Endothelial cell (in vitro differentiated cells): Measurements from ENCODE around the gene SHISA9. TPM values are rescaled to one million over a fixed set of nuclear protein-coding genes. Genes with fewer than 3 reads are reported as not detected.

ENCODE experiments used
- DNase-seq: peaks from one replicate; pipeline ENCODE4 v3.0.0; 2021; ENCODE audit warnings: low spot score
- H3K27ac Mint-ChIP-seq: one replicate; pipeline ENCODE4 v1.8.0; 2021; ENCODE audit warnings: mixed read lengths, inconsistent platforms; ENCODE audit not compliant: unreplicated experiment
- H3K27me3 Mint-ChIP-seq: one replicate; pipeline ENCODE4 v1.8.0; 2021; ENCODE audit warnings: mild to moderate bottlenecking, moderate library complexity, mixed read lengths, inconsistent platforms; ENCODE audit not compliant: unreplicated experiment
- H3K36me3 Mint-ChIP-seq: one replicate; pipeline ENCODE4 v1.8.0; 2021; ENCODE audit warnings: mild to moderate bottlenecking, low read depth, mixed read lengths, inconsistent platforms; ENCODE audit not compliant: unreplicated experiment
- H3K4me1 Mint-ChIP-seq: one replicate; pipeline ENCODE4 v1.8.0; 2021; ENCODE audit warnings: mild to moderate bottlenecking, mixed read lengths, inconsistent platforms; ENCODE audit not compliant: unreplicated experiment
- H3K4me3 Mint-ChIP-seq: one replicate; pipeline ENCODE4 v1.8.0; 2021; ENCODE audit warnings: mild to moderate bottlenecking, mixed read lengths, inconsistent platforms; ENCODE audit not compliant: unreplicated experiment
- H3K9me3 Mint-ChIP-seq: one replicate; pipeline ENCODE4 v1.8.0; 2021; ENCODE audit warnings: mixed read lengths, inconsistent platforms; ENCODE audit not compliant: unreplicated experiment
- total RNA-seq: library from RNA; stranded (reverse); fragmentation: NEBNext Ultra II Directional; extraction: Animal tissue kit (Norgen Biotek cat#: 25700); gene quantifications from one replicate; pipeline ENCODE4 v1.2.1, GENCODE V29; 2021; ENCODE audit not compliant: unreplicated experiment
- TF ChIP-seq, protein P1 (sequence below): fragments of 200-600 bp; sonication (generic); IDR thresholded peaks from one replicate; pipeline ENCODE4 v1.5.0; 2021; ENCODE audit warnings: antibody characterized with exemption; ENCODE audit not compliant: unreplicated experiment

The SHISA9 gene
- total RNA-seq, 1 donor from 2014 or later: 0.49 TPM

DNA sequence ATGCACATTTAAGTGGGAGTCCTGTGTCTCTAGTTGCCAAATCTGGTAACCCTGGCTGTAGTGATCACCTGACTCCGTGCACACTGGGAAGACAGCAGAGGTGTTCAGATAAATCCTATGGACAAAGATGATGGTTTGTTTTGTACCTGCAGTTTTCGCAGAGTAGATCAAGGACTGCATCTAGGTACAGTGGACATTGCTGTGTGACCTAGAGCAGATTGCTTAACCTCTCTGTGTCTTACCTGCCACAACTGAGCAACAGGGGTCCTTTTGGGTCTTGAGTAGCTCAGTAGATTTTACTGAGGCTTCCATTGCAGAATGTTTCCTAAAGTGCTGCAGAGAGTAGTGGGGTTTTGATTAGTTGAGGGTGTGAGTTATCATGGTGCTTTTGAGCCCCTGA lies 160.8 kb downstream of the SHISA9 start:
- no peaks in the 10 kb centered on the region for H3K4me1 Mint-ChIP-seq
- TF ChIP-seq, protein P1, sequence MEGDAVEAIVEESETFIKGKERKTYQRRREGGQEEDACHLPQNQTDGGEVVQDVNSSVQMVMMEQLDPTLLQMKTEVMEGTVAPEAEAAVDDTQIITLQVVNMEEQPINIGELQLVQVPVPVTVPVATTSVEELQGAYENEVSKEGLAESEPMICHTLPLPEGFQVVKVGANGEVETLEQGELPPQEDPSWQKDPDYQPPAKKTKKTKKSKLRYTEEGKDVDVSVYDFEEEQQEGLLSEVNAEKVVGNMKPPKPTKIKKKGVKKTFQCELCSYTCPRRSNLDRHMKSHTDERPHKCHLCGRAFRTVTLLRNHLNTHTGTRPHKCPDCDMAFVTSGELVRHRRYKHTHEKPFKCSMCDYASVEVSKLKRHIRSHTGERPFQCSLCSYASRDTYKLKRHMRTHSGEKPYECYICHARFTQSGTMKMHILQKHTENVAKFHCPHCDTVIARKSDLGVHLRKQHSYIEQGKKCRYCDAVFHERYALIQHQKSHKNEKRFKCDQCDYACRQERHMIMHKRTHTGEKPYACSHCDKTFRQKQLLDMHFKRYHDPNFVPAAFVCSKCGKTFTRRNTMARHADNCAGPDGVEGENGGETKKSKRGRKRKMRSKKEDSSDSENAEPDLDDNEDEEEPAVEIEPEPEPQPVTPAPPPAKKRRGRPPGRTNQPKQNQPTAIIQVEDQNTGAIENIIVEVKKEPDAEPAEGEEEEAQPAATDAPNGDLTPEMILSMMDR: no peak
- H3K4me3 Mint-ChIP-seq: no peak overlapping the region
- no peaks in the 10 kb centered on the region for H3K36me3 Mint-ChIP-seq
- no peaks in the 10 kb centered on the region for H3K9me3 Mint-ChIP-seq
- no peaks in the 10 kb centered on the region for H3K27me3 Mint-ChIP-seq
- H3K27ac Mint-ChIP-seq: no peak overlapping the region
- no peak for DNase-seq

DNA sequence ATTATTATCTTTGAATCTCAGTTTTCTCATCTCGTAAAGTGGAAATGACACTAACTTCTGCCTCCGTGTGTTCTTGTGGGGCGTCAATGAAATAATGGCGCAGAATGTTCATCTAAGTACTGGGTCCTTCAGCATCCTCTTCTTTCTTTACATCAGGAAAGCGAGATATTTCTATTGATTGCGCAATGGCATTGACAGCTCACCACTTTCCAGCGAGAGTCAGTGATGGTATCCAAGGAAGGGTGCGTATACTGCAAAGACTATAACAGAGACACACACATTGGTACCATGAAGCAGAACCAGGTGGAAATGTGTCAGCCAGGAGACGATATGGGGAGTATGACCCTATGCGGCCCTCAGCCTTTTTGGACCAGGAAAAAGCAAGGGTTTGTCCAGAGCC lies 162.1 kb downstream of the SHISA9 start:
- Mint-ChIP-seq H3K4me1 (no peaks in the 10 kb centered on the region), H3K27ac (no peak overlapping the region), H3K27me3 (peaks cover 2% of the 10 kb centered on the region), H3K9me3 (no peaks in the 10 kb centered on the region), H3K36me3 (no peaks in the 10 kb centered on the region), H3K4me3 (no peak overlapping the region)
- no peak for DNase-seq
- TF ChIP-seq, protein P1: no peak

DNA sequence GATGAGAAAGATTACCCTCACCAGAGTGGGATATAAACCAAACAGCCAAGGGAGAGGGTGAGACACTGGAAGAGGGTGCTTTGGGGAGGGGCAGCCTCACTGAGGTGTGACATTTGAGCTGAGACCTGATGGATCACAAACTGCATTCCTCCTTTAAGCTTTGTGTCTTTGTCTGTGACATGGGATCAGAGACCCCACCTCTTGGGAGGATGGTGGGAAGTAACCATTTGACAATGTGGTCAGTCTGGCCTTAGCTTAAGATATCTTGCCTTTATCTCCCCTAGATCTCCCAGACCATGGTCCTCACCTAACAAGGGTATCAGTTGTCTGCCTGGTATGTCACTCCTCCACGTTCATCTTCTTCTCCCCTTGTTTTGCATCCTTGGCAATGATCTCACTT lies 163.4 kb downstream of the SHISA9 start:
- Mint-ChIP-seq H3K36me3 (no peaks in the 10 kb centered on the region), H3K4me1 (no peaks in the 10 kb centered on the region), H3K27ac (no peak overlapping the region), H3K27me3 (peaks cover 3% of the 10 kb centered on the region), H3K9me3 (no peaks in the 10 kb centered on the region), H3K4me3 (no peak overlapping the region)
- TF ChIP-seq, protein P1: no peak
- no peak for DNase-seq

DNA sequence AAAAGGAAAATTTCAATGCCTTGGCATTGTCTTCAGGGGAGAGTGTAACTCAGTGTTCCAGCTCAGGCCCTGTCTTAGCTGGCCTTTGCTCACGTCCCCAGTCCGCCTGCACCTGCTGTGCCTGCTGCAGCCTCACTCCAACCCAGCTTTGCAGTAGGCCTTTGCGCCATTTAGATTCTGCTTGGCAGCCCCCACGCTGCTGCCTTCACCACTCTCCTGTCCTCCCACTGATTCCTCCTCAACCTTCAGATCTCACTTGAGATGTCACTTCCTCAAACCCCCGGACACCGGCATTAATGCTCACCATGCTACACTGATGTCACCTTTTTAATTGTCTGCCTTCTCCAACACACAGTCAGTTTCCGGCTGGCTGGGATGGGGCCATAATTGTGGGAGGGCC lies 166.2 kb downstream of the SHISA9 start:
- H3K9me3 Mint-ChIP-seq: no peaks in the 10 kb centered on the region
- H3K36me3 Mint-ChIP-seq: no peaks in the 10 kb centered on the region
- no peak for DNase-seq
- TF ChIP-seq, protein P1: no peak
- peaks cover 4% of the 10 kb centered on the region for H3K27me3 Mint-ChIP-seq
- no peak overlapping the region for H3K4me3 Mint-ChIP-seq
- H3K27ac Mint-ChIP-seq: no peak overlapping the region
- H3K4me1 Mint-ChIP-seq: no peaks in the 10 kb centered on the region

DNA sequence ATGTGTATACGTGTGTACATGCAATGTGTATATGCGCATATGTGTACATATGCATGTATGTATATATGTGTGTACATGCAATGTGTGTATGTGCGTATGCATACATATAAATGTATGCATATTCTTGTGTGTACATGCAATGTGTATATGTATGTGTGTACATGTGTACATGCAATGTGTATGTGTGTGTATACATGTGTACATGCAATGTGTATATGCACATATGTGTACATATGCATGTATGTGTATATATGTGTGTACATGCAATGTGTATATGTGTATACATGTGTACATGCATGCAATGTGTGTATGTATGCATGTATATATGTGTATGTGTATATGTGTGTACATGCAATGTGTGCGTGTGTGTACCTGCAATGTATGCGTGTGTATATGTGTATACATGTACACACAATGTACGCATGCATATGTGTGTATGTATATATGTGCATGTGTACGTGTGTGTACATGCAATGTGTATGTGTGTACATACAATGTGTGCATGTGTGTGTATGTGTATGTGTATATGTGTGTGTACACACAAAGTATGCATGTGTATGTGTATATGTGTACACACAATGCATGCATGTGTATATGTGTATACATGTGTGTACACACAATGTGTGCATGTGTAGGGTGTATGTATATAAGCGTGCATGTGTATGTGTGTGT lies 167.7 kb downstream of the SHISA9 start:
- Mint-ChIP-seq H3K4me3 (no peak overlapping the region), H3K9me3 (no peaks in the 10 kb centered on the region), H3K27ac (no peak overlapping the region), H3K4me1 (no peaks in the 10 kb centered on the region), H3K27me3 (peaks cover 4% of the 10 kb centered on the region), H3K36me3 (no peaks in the 10 kb centered on the region)
- no peak for DNase-seq
- TF ChIP-seq, protein P1: no peak
